MCF 10A (cell line): ENCODE measurements around the gene CCDC195. TPM values are rescaled to one million over a fixed set of nuclear protein-coding genes. Genes with fewer than 3 reads are reported as not detected.
A peak's percentile ranks its signal among the peaks of the same experiment; 100 is the strongest.

ENCODE experiments used
- BruUV-seq: library from RNA; stranded (reverse); fragments of 400-500 nt; replicated peaks from 2 replicates; lab custom pipeline; 2021; lab: Mats Ljungman, UMichigan
- CTCF ChIA-PET: fragments of 300-600 bp; sonication (Branson Sonifier 250); formaldehyde crosslinking; extraction: SDS; loops from one replicate; lab custom pipeline; 2021; ENCODE audit warnings: antibody characterized with exemption, inconsistent platforms; lab: Yijun Ruan, JAX
- POLR2A ChIA-PET: fragments of 300-600, 350-650 bp; sonication (Branson Sonifier 250); formaldehyde crosslinking; extraction: SDS; loops from one replicate; lab custom pipeline; 2020; ENCODE audit warnings: antibody characterized with exemption, inconsistent platforms; lab: Yijun Ruan, JAX
- DNase-seq: peaks from one replicate; pipeline ENCODE4 v3.0.0-alpha.2; 2018; ENCODE audit not compliant: unreplicated experiment
- H3K27ac Mint-ChIP-seq: one replicate; pipeline ENCODE4 v1.8.0; 2022; ENCODE audit warnings: mild to moderate bottlenecking, low read depth, mixed read lengths; ENCODE audit not compliant: unreplicated experiment
- H3K27me3 Mint-ChIP-seq: one replicate; pipeline ENCODE4 v1.8.0; 2022; ENCODE audit warnings: mixed read lengths; ENCODE audit not compliant: insufficient read depth, unreplicated experiment
- H3K36me3 Mint-ChIP-seq: one replicate; pipeline ENCODE4 v1.8.0; 2022; ENCODE audit warnings: mild to moderate bottlenecking, moderate library complexity, mixed read lengths; ENCODE audit not compliant: insufficient read depth, unreplicated experiment
- H3K4me1 Mint-ChIP-seq: one replicate; pipeline ENCODE4 v1.8.0; 2022; ENCODE audit warnings: mixed read lengths; ENCODE audit not compliant: insufficient read depth, unreplicated experiment
- H3K4me3 Mint-ChIP-seq: one replicate; pipeline ENCODE4 v1.8.0; 2022; ENCODE audit warnings: mild to moderate bottlenecking, moderate library complexity, mixed read lengths; ENCODE audit not compliant: unreplicated experiment
- H3K9me3 Mint-ChIP-seq: one replicate; pipeline ENCODE4 v1.8.0; 2022; ENCODE audit warnings: mixed read lengths; ENCODE audit not compliant: unreplicated experiment
- intact Hi-C: fragments of 100-400 bp; cut with micrococcal nuclease; formaldehyde crosslinking; loops from 2 replicates; pipeline ENCODE4 v1.14.1; 2022
- total RNA-seq: library from RNA; stranded (reverse); gene quantifications from 2 replicates; pipeline ENCODE4 v1.2.3, GENCODE V29; 2022
- TF ChIP-seq, protein P1 (sequence below): fragments of 200-600 bp; IDR thresholded peaks from one replicate; pipeline ENCODE4 v1.8.0; 2022; ENCODE audit warnings: antibody characterized with exemption, mild to moderate bottlenecking; ENCODE audit not compliant: unreplicated experiment

The CCDC195 gene
- total RNA-seq, 1 experiment from 2014 or later = not detected

DNA sequence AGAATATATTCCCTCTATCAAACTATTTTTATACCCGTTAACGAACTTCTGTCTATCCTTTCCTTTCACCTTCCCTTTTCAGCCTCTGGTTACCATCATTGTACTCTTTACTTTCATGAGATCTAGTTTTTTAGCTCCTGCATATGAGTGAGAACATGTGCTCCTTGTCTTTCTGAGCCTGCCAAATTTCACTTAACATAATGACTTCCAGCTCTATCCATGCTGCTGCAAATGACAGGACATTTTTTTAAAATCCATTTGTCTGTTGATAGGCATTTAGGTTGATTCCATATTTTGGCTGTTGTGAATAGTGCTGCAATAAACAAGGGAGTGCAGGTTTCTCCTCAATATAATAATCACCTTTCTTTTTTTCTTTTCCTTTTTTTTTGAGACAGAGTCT is 8.2 kb upstream of the CCDC195 start:
- no peak overlapping the region for H3K4me3 Mint-ChIP-seq
- no peaks in the 10 kb centered on the region for H3K27me3 Mint-ChIP-seq
- intact Hi-C loops = no loop called here
- H3K27ac Mint-ChIP-seq = no peak overlapping the region
- ChIA-PET POLR2A (no interaction called here), CTCF (interaction anchor here (1.9 kb wide), 1 partner anchor 9 kb away, joined by 7 read pairs; no protein-coding TSS in a partner anchor)
- DNase-seq = no peak
- peaks cover 17% of the 10 kb centered on the region for H3K9me3 Mint-ChIP-seq
- TF ChIP-seq, protein P1, sequence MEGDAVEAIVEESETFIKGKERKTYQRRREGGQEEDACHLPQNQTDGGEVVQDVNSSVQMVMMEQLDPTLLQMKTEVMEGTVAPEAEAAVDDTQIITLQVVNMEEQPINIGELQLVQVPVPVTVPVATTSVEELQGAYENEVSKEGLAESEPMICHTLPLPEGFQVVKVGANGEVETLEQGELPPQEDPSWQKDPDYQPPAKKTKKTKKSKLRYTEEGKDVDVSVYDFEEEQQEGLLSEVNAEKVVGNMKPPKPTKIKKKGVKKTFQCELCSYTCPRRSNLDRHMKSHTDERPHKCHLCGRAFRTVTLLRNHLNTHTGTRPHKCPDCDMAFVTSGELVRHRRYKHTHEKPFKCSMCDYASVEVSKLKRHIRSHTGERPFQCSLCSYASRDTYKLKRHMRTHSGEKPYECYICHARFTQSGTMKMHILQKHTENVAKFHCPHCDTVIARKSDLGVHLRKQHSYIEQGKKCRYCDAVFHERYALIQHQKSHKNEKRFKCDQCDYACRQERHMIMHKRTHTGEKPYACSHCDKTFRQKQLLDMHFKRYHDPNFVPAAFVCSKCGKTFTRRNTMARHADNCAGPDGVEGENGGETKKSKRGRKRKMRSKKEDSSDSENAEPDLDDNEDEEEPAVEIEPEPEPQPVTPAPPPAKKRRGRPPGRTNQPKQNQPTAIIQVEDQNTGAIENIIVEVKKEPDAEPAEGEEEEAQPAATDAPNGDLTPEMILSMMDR = no peak
- BruUV-seq = no TSS peak
- H3K36me3 Mint-ChIP-seq = no peaks in the 10 kb centered on the region
- H3K4me1 Mint-ChIP-seq = no peaks in the 10 kb centered on the region

DNA sequence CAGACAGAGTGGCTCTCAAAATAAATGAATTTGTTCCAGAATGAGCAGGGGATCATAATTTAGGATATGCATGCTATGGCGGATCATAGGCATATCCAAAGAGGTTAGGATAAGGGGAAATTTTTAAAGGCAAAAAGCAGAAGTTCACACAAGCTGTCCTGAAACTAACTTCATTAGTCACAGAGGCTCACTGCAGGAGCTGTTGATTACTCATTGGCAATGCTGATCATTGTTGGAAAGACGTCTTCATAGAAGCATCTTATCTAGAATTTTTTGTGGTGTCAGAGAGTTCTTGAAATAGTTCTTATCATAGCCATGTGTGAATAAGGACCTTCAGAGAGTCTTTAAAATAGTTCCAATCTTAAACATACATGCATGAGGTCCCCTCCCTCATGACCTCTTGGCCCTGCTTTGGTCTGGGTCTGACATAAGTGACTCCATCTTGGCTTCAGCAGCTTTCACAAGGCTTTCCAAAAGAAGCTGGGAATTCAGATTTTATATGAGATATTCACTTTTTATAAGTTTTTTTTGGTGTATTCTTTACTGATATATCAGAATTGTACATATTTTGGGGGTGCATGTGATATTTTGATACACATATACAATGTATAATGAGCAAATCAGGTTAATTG is 7.5 kb upstream of the CCDC195 start:
- CTCF ChIA-PET = interaction anchor here (1.9 kb wide), 1 partner anchor 10 kb away, joined by 7 read pairs; no protein-coding TSS in a partner anchor
- TF ChIP-seq, protein P1 = no peak
- intact Hi-C loops = no loop called here
- DNase-seq = no peak
- no peaks in the 10 kb centered on the region for H3K4me1 Mint-ChIP-seq
- POLR2A ChIA-PET = no interaction called here
- H3K9me3 Mint-ChIP-seq = peaks cover 15% of the 10 kb centered on the region
- no peak overlapping the region for H3K4me3 Mint-ChIP-seq
- no peaks in the 10 kb centered on the region for H3K27me3 Mint-ChIP-seq
- H3K27ac Mint-ChIP-seq = no peak overlapping the region
- BruUV-seq = no TSS peak
- H3K36me3 Mint-ChIP-seq = no peaks in the 10 kb centered on the region

DNA sequence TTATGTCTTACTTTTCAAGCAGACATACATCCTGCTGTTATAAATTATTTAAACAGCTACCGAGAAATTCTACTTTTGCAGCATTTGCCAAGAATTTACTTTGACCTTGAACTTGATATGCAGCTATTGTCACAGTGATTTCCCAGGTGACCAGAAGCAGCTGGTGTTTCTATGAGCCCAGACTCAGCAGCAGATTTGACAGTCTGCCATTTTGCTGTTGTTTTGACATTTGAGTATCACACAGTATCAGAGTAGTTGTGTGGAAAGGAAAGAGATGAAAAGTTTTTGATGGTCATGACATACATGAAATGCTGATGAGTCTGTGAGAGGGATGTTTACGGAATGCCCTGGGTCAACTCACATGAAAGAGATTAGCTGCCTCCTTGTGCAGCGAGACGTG is 6.6 kb upstream of the CCDC195 start:
- no peaks in the 10 kb centered on the region for H3K36me3 Mint-ChIP-seq
- DNase-seq = no peak
- H3K4me3 Mint-ChIP-seq = no peak overlapping the region
- CTCF ChIA-PET = interaction anchor here (0.6 to 1.9 kb wide), 2 partner anchors 11 to 73 kb away, joined by 4 to 7 read pairs; no protein-coding TSS in a partner anchor
- intact Hi-C loops = no loop called here
- peaks cover 12% of the 10 kb centered on the region for H3K9me3 Mint-ChIP-seq
- TF ChIP-seq, protein P1 = no peak
- POLR2A ChIA-PET = no interaction called here
- no peaks in the 10 kb centered on the region for H3K4me1 Mint-ChIP-seq
- H3K27ac Mint-ChIP-seq = no peak overlapping the region
- BruUV-seq = no TSS peak
- H3K27me3 Mint-ChIP-seq = no peaks in the 10 kb centered on the region

DNA sequence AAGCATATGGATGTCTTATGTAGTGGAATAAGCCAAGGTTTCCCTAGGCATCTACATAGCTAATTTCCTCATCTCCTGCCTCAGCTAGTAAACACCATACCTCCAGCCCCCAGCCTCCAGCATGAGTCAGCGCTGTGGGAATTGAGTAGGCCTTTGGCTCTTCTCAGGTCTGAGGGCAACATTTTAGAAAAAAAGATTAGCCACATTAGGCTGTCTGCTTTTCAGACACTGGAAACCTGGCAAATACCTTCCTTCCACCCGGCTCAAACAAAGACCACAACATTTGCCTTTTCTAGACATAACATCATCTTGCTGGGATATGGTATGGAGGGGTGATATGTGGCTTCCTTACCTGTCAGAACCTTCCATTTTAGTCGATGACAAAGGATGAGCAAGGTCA is 6.1 kb upstream of the CCDC195 start:
- ChIA-PET POLR2A (no interaction called here), CTCF (interaction anchor here (0.6 to 1.9 kb wide), 2 partner anchors 11 to 72 kb away, joined by 4 to 7 read pairs; no protein-coding TSS in a partner anchor)
- Mint-ChIP-seq H3K36me3 (no peaks in the 10 kb centered on the region), H3K4me1 (no peaks in the 10 kb centered on the region), H3K4me3 (no peak overlapping the region), H3K27ac (no peak overlapping the region), H3K9me3 (peaks cover 6% of the 10 kb centered on the region), H3K27me3 (no peaks in the 10 kb centered on the region)
- intact Hi-C loops = no loop called here
- TF ChIP-seq, protein P1 = no peak
- DNase-seq = peak; percentile 17
- no TSS peak for BruUV-seq
